GM12878 (cell line): ENCODE measurements around the gene RAP2C. TPM values are rescaled to one million over a fixed set of nuclear protein-coding genes. Genes with fewer than 3 reads are reported as not detected.

Experiments used
- ATAC-seq: fragments of 200-7000 bp; cut with Tn5 transposase; 3 replicates; pipeline ENCODE4 v1.9.1; 2020; ENCODE audit warnings: mild to moderate bottlenecking, moderate library complexity
- BruUV-seq: library from RNA; stranded (reverse); fragments of 400-500 nt; replicated peaks from 2 replicates; lab custom pipeline; 2021; lab: Mats Ljungman, UMichigan
- CTCF ChIA-PET: fragments of 300-600 bp; sonication (Branson Sonifier 250); formaldehyde crosslinking; extraction: SDS; loops from one replicate; lab custom pipeline; 2021; ENCODE audit warnings: inconsistent platforms; lab: Yijun Ruan, JAX
- POLR2A ChIA-PET: fragments of 350-600 bp; formaldehyde crosslinking; extraction: SDS; loops from one replicate; lab custom pipeline; 2021; ENCODE audit warnings: inconsistent platforms; lab: Charles Lee
- RAD21 ChIA-PET: fragments of 300-600 bp; sonication (Branson Sonifier 250); formaldehyde crosslinking; loops from one replicate; lab custom pipeline; 2023; ENCODE audit warnings: antibody characterized with exemption; ENCODE audit not compliant: unreplicated experiment; lab: Charles Lee
- SMC1A ChIA-PET: fragments of 300-600 bp; sonication (Branson Sonifier 250); formaldehyde crosslinking; loops from one replicate; lab custom pipeline; 2023; ENCODE audit not compliant: unreplicated experiment, uncharacterized antibody; lab: Charles Lee
- DNase-seq: peaks from one replicate; pipeline ENCODE4 v3.0.0-alpha.2; 2011; ENCODE audit warnings: low read depth, low spot score
- FAIRE-seq: peaks from 3 replicates; lab custom pipeline; 2011; peaks lifted over from hg19 to GRCh38; lab: Jason Lieb, UNC
- H2AFZ ChIP-seq: 2 replicates; pipeline ENCODE4 v1.6.0; 2011; ENCODE audit warnings: low read depth, low read length, control low read depth; ENCODE audit not compliant: control insufficient read depth
- H3K27ac ChIP-seq: 2 replicates; pipeline ENCODE4 v1.5.1; 2011; ENCODE audit warnings: control low read depth; ENCODE audit not compliant: control insufficient read depth, insufficient read depth
- H3K27me3 ChIP-seq, 2 experiments: replicated peaks in 1 of 2; 2 replicates each; pipeline versions ENCODE4 v1.6.0 to v1.6.1; 2011; ENCODE audit warnings: low read length in 1 of 2; ENCODE audit not compliant: control insufficient read depth in 2 of 2, insufficient read depth in 2 of 2
- H3K36me3 ChIP-seq, 2 experiments: 2 replicates each; pipeline ENCODE4 v1.5.1; 2011; ENCODE audit warnings: low read length in 1 of 2; ENCODE audit not compliant: control insufficient read depth in 2 of 2, insufficient read depth in 2 of 2
- H3K4me1 ChIP-seq: 2 replicates; pipeline ENCODE4 v1.6.1; 2011; ENCODE audit warnings: mild to moderate bottlenecking, low read length, moderate library complexity, mixed read lengths; ENCODE audit not compliant: control insufficient read depth, insufficient read depth
- H3K4me2 ChIP-seq: 2 replicates; pipeline ENCODE4 v1.6.0; 2011; ENCODE audit warnings: control low read depth; ENCODE audit not compliant: control insufficient read depth, insufficient read depth
- H3K4me3 ChIP-seq: fragments of 200-600 bp; sonication (generic); 2 replicates; pipeline ENCODE4 v1.5.1; 2016
- H3K79me2 ChIP-seq: 2 replicates; pipeline ENCODE4 v1.6.0; 2011; ENCODE audit warnings: low read length; ENCODE audit not compliant: control insufficient read depth, insufficient read depth
- H3K9ac ChIP-seq: 2 replicates; pipeline ENCODE4 v1.8.0; 2011; ENCODE audit warnings: low read length, control low read depth, mixed read lengths; ENCODE audit not compliant: control insufficient read depth, insufficient read depth
- H3K9me3 ChIP-seq: replicated peaks from 3 replicates; pipeline ENCODE4 v1.5.1; 2011; ENCODE audit warnings: mild to moderate bottlenecking, low read length; ENCODE audit not compliant: control insufficient read depth, insufficient read depth
- H4K20me1 ChIP-seq: 2 replicates; pipeline ENCODE4 v1.6.0; 2011; ENCODE audit not compliant: control insufficient read depth, insufficient read depth
- BRCA1 ChIP-seq: IDR thresholded peaks from 2 replicates; pipeline ENCODE4 v1.6.1; 2011; ENCODE audit warnings: low read depth, low read length, improper control_type of control experiment
- CBFB ChIP-seq: IDR thresholded peaks from 2 replicates; pipeline ENCODE4 v1.6.1; 2016; ENCODE audit warnings: antibody characterized with exemption, low read depth
- ETV6 ChIP-seq, 2 experiments: fragments of 450-650 bp in 1 of 2; IDR thresholded peaks in 1 of 2; conservative IDR thresholded peaks in 1 of 2; 2 replicates each; pipeline ENCODE4 v1.6.1; 2014; ENCODE audit warnings: antibody characterized with exemption in 1 of 2, borderline replicate concordance in 1 of 2, low read depth in 1 of 2, mild to moderate bottlenecking in 1 of 2, moderate library complexity in 1 of 2
- FOXK2 ChIP-seq: fragments of 450-650 bp; IDR thresholded peaks from 2 replicates; pipeline ENCODE4 v1.6.1; 2017; ENCODE audit warnings: mild to moderate bottlenecking, moderate library complexity
- IRF4 ChIP-seq: IDR thresholded peaks from 2 replicates; pipeline ENCODE4 v1.6.1; 2011; ENCODE audit warnings: low read depth, low read length
- MTA2 ChIP-seq: fragments of 450-650 bp; IDR thresholded peaks from 2 replicates; pipeline ENCODE4 v1.6.1; 2016; ENCODE audit warnings: low read depth, mild to moderate bottlenecking, moderate library complexity
- NFIC ChIP-seq: IDR thresholded peaks from 2 replicates; pipeline ENCODE4 v1.6.1; 2012; ENCODE audit warnings: low read depth, mild to moderate bottlenecking, inconsistent platforms, low read length, moderate library complexity
- PAX5 ChIP-seq: IDR thresholded peaks from 2 replicates; pipeline ENCODE4 v1.6.1; 2011; ENCODE audit warnings: low read depth, low read length, borderline replicate concordance
- PBX3 ChIP-seq: IDR thresholded peaks from 2 replicates; pipeline ENCODE4 v1.6.1; 2011; ENCODE audit warnings: mild to moderate bottlenecking, low read depth, low read length, moderate library complexity; ENCODE audit not compliant: insufficient replicate concordance
- RFX5 ChIP-seq: IDR thresholded peaks from 2 replicates; pipeline ENCODE4 v1.6.1; 2011; ENCODE audit warnings: low read depth, low read length, improper control_type of control experiment
- SUPT20H ChIP-seq: IDR thresholded peaks from 2 replicates; pipeline ENCODE4 v1.6.1; 2011; ENCODE audit warnings: low read depth, mild to moderate bottlenecking, low read length, moderate library complexity, borderline replicate concordance; ENCODE audit not compliant: control insufficient read depth
- WGBS: methylation state at CpG from one replicate; pipeline ENCODE4 v1.1.6; 2016; ENCODE audit warnings: low lambda C conversion rate; ENCODE audit not compliant: insufficient replicate concordance, insufficient coverage; ENCODE audit errors: missing lambda C conversion rate; 5-methylcytosine and 5-hydroxymethylcytosine counted together
- in situ Hi-C: fragments of 300-500 bp; cut with MboI; formaldehyde crosslinking; loops from 9 replicates; pipeline ENCODE4 v1.14.3; 2018; ENCODE audit warnings: mixed read lengths
- intact Hi-C: fragments of 100-400 bp; cut with micrococcal nuclease; formaldehyde crosslinking; loops from one replicate; pipeline ENCODE4 v1.14.2; 2022; ENCODE audit not compliant: unreplicated experiment
- polyA plus RNA-seq, 11 experiments: library from polyadenylated mRNA; depleted of rRNA in 4 of 11; unstranded in 6 of 11; stranded (reverse) in 5 of 11; fragments of >200 nt; fragmentation: Nextera tagmentation in 4 of 11; fragmentation: Illumina TruSeq in 1 of 11; extraction: Ambion mirVana in 4 of 11; extraction: Trizol in 1 of 11; gene quantifications; 1 replicate in 1 of 11; 2 replicates in 10 of 11; pipeline versions ENCODE4 v1.2.1 to v1.2.3, GENCODE V29; 2011 to 2016; ENCODE audit warnings: inconsistent platforms in 2 of 11, missing spikeins in 2 of 11, low read depth in 1 of 11
- total RNA-seq, 4 experiments: library from RNA; depleted of rRNA in 3 of 4; stranded (reverse); fragments of >200 nt in 3 of 4; fragmentation: Illumina TruSeq in 1 of 4; extraction: Trizol in 1 of 4; gene quantifications; 2 replicates each; pipeline versions ENCODE4 v1.2.1 to v1.2.3, GENCODE V29; 2013 to 2021

Gene RAP2C
- total and polyA plus RNA-seq, 10 of the 15 experiments (the other 5 are each of a cell fraction or from before 2014, with no cell fraction given) = 17.1 to 32.1 (median 25.4) TPM

GRCh38 chrX:132204629-132205028, 14.6 kb downstream of the RAP2C start:
- ChIA-PET RAD21 (no interaction called here), CTCF (interaction anchor here (3.3 kb wide), 1 partner anchor 112 kb away, joined by 7 read pairs; no protein-coding TSS in a partner anchor), SMC1A (no interaction called here), POLR2A (interaction anchor here (1.2 kb wide), 1 partner anchor 377 kb away, joined by 3 read pairs; no protein-coding TSS in a partner anchor)
- 92% methylated on average over 1 of the region's 1 CpG for WGBS
- no peaks in the 10 kb centered on the region; a peak in 1 of 4 replicates for H3K36me3 ChIP-seq
- no peak overlapping the region for H2AFZ ChIP-seq
- TF ChIP-seq PBX3 (no peak), MTA2 (no peak), FOXK2 (no peak), SUPT20H (no peak), CBFB (no peak), RFX5 (no peak)
- H4K20me1 ChIP-seq = no peaks in the 10 kb centered on the region
- in situ Hi-C loops = no loop called here
- H3K4me1 ChIP-seq = no peaks in the 10 kb centered on the region
- ATAC-seq = no peak
- FAIRE-seq = no peak
- H3K27me3 ChIP-seq = no peaks in the 10 kb centered on the region
- BruUV-seq = TSS peak; percentile 9
- no peak overlapping the region for H3K9ac ChIP-seq
- no peak overlapping the region for H3K4me2 ChIP-seq
- H3K4me3 ChIP-seq = no peak overlapping the region
- DNase-seq = no peak
- no peak overlapping the region for H3K27ac ChIP-seq
- no peaks in the 10 kb centered on the region for H3K9me3 ChIP-seq
- intact Hi-C loops = no loop called here
- peaks cover 3% of the 10 kb centered on the region for H3K79me2 ChIP-seq

- no peak overlapping the region for H3K4me2 ChIP-seq
- H3K9me3 ChIP-seq = no peaks in the 10 kb centered on the region
- no peaks in the 10 kb centered on the region for H3K27me3 ChIP-seq
- WGBS = 47% methylated on average over 5 of the region's 5 CpGs
- H3K4me3 ChIP-seq = no peak overlapping the region
- in situ Hi-C loops (no loop called here), intact Hi-C loops (no loop called here)
- no peak overlapping the region for H3K27ac ChIP-seq
- ChIA-PET RAD21 (no interaction called here), POLR2A (no interaction called here), CTCF (interaction anchor here (0.8 to 1.9 kb wide), 4 partner anchors 11 to 28 kb away, joined by 3 to 7 read pairs (median 4); no protein-coding TSS in a partner anchor), SMC1A (interaction anchor here (0.8 kb wide), 1 partner anchor 19 kb away, joined by 3 read pairs; no protein-coding TSS in a partner anchor)
- FAIRE-seq (no peak), DNase-seq (no peak), ATAC-seq (no peak)
- BruUV-seq = no TSS peak
- no peaks in the 10 kb centered on the region; a peak in 1 of 4 replicates for H3K36me3 ChIP-seq
- H2AFZ ChIP-seq = no peak overlapping the region
- no peaks in the 10 kb centered on the region for H3K79me2 ChIP-seq
- TF ChIP-seq BRCA1 (no peak), PAX5 (no peak), IRF4 (no peak), ETV6 (conservative IDR thresholded peaks at IDR 0.05 in 1 of 2, IDR thresholded peaks at IDR 0.05 in 1 of 2; ENCODE audit: borderline replicate concordance in 1 of 2, low read depth in 1 of 2) (no peak), NFIC (no peak)
- no peaks in the 10 kb centered on the region for H4K20me1 ChIP-seq
- H3K9ac ChIP-seq = no peak overlapping the region
- no peaks in the 10 kb centered on the region for H3K4me1 ChIP-seq
Observed at GRCh38 chrX:132200976-132201375, 18.3 kb downstream of the RAP2C start.
